22Rv1 (cell line): ENCODE results near the gene PLCB4.

ENCODE experiments used
- ZFX ChIP-seq: fragments of 450-650 bp; IDR thresholded peaks from 2 replicates; pipeline ENCODE4 v1.6.1; 2017; ENCODE audit warnings: antibody characterized with exemption, borderline replicate concordance
- TF ChIP-seq, protein P1 (sequence below): fragments of 450-650 bp; IDR thresholded peaks from 2 replicates; pipeline ENCODE4 v1.5.1; 2017; ENCODE audit warnings: mild to moderate bottlenecking

DNA sequence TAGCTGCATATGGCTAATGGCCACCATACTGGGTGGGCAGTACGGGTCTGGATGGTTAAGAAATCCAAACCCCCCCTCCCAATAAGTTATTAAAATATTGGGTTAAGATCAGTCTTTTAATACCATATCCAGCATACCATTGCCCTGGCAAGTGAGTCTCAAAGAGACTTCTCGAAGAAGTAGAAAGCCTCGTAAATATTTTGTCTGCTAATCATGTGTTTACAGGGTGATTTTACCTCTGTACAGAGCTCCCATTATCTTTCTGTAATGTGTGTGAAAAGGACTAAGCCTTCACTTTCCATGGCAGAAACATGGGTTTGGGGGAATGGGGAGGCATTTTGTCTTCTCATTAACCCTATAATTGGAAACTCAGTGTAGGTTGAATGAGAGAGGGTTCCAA lies 270.8 kb downstream of the PLCB4 start:
- TF ChIP-seq, protein P1, sequence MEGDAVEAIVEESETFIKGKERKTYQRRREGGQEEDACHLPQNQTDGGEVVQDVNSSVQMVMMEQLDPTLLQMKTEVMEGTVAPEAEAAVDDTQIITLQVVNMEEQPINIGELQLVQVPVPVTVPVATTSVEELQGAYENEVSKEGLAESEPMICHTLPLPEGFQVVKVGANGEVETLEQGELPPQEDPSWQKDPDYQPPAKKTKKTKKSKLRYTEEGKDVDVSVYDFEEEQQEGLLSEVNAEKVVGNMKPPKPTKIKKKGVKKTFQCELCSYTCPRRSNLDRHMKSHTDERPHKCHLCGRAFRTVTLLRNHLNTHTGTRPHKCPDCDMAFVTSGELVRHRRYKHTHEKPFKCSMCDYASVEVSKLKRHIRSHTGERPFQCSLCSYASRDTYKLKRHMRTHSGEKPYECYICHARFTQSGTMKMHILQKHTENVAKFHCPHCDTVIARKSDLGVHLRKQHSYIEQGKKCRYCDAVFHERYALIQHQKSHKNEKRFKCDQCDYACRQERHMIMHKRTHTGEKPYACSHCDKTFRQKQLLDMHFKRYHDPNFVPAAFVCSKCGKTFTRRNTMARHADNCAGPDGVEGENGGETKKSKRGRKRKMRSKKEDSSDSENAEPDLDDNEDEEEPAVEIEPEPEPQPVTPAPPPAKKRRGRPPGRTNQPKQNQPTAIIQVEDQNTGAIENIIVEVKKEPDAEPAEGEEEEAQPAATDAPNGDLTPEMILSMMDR = no peak
- TF ChIP-seq ZFX = no peak
